NCI-H524 (cell line): ENCODE results near the gene PROP1.
"Not testable (repeated sequence)": the region's sequence is repeated elsewhere in the genome, so short reads cannot be mapped to it uniquely, and the experiment has no call there.

Source experiments
- DNase-seq, 2 experiments: peaks; one replicate each; lab custom pipeline; 2025; lab: John Stamatoyannopoulos, UW

Gene PROP1

DNA sequence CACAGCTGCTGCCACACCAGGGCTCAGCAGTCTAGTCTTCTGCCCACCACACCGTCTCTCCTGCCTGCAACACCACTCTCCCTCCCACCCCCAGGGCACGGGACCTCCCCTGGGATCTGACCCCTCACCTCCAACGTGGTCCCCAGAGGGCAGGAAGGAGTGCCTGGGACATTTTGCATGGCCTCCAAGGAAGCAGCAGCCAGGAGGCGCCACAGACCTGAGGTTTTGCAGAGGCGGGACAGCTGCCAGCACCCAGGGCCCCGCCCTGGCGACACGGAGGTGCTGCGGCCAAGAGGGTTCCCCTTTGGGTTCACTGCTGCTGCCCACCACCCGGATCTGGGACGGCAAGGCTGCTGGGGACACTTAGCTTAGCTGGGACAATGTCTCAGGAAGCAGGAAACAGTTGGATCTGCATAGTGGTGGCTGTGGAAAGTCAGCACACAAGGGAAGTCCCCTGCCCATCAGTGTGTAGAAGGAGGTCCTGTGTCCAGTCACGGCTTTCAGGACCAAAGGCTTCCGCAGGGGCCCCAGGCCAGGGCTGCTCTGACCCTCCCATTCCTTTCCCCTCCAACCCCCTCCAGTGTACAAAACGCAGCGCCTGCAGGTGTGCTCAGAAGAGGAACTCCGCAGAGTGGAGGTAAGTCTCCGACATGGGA lies 13.8 kb downstream of the PROP1 start:
- no peak for DNase-seq

DNA sequence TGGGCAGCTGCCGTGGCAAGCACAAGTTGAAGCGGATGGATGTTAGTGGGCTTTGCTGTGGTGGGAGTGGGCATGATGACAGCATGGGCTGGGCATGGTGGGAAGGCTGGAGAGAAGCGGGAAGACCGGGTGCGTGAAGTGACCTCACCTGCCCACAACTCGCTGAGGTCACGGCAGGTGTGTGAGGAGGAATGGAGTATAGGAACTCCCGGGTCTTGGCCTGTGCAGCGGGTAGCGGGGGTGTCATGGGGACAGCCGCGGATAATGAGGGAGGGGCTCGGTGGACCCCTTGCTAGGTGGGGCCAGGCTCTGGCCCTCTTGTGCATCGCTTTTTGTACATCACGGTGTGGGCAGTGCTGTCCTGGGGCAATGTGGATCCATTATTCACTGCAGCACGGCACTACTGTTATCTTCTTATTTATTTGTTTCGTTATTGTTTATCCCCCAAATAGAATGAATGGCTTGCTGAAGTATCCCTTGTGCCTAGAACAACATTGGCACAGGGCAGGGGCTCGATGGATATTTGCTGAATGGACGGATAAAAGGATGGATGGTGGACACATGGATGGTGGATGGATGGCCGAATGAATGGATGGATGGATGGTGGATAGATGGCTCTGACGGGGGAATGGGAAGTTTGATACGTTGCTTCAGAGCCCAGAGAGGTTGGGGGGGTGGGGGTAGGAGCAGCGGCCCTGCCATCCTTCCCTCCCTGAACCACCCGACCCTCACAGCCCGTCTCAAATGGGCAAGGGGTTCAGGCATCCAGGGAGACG lies 14.6 kb downstream of the PROP1 start:
- no peak for DNase-seq

DNA sequence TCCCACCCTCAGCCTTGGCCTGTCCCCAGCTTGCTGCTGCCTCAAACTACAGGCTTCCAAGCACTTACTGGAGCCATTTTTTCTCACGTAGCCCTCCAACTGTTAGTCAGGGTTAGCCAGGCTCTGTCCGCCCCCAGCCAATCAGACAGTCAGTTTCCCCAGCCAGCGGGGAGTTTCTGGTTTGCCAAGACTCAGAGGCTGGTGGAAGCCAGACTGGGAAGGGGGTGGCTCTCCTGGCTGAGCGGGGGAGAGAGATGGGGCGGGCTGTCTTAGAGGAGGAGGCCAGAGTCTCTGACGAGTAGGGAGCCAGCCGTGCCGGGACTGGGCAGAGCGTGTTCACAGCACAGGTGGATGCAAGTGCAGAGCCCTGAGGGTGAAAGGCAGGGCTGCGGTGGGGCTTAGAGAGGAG lies 15.3 kb downstream of the PROP1 start:
- DNase-seq: no peak

DNA sequence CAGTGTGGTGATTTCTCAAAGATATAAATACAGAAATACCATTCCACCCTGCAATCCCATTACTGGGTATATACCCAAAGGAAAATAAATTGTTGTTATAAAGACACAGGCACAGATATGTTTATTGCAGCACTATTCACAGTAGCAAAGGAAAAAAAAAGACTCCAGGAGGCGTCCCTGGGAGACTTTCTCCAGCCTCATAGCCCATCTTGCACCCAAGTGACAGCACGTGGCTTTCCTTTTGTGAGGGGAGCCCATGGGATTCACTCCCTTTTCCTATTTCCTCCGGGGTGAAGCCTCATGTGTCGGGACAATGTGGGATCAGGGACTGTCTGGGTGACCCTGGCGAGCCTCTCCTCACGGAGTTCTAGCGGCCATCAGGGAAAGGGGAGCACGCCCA lies 18.4 kb downstream of the PROP1 start:
- DNase-seq: not testable (repeated sequence)

DNA sequence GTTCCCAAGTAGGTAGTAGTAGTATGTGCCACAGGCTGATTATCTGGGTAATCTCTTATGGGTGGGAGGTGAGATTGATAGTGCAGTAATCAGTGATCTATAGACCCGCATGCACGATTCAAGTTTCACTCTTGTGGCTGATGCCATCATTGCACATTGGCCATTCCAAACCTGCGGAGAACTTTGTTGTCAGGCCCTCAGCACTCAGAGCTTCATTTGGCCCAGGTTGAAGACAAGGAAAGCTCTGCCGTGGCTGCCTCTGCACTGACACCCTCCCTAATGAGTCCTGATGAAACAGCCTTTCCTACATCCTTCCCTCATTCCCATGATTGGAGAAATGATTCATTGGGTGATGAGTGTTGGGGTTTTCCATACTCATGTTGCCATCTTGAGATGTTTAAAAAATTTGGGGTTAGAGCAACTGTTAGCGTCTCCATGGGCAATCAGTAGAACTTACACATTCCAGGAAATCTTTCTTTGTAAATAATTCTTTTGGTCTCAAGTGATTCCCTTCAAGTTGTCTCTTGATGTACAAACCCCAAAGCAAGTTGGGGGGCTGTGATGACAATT lies 22.9 kb downstream of the PROP1 start:
- no peak for DNase-seq

DNA sequence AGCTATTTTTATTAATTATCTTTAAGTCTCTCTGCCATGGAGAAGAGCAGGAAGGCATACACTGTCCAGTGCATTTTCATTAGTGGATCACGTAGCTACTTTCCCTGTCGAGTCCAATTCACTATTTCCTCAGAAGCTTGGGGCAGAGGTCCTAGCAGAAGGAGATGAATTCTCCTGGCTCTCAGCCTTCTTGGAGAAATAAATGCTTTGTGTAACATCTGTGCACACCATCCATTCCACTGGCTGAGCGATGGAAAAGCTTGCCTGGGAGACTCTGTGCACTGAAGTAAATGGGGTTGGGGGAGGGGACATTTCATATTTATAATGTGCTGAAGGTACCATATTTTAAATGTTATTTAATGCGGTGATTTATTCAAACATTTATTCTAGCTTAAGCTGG lies 23.4 kb downstream of the PROP1 start:
- no peak for DNase-seq

DNA sequence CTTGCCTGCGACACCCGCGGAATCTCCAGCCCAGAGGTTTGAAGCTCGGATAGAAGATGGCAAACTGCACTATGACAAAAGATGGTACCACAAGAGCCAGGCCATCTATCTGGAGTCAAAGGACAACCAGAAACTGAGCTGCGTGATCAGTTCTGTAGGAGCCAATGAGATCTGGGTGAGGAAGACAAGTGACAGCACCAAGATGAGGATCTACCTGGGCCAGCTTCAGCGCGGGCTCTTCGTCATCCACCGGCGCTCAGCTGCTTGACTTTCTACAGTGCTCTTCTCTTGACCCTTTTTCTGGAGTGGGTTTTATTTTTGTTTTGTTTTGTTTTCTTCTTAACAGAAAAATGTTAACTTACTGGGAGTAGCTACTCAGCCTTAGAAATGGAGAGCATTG lies 24.0 kb downstream of the PROP1 start:
- not testable (repeated sequence) for DNase-seq

DNA sequence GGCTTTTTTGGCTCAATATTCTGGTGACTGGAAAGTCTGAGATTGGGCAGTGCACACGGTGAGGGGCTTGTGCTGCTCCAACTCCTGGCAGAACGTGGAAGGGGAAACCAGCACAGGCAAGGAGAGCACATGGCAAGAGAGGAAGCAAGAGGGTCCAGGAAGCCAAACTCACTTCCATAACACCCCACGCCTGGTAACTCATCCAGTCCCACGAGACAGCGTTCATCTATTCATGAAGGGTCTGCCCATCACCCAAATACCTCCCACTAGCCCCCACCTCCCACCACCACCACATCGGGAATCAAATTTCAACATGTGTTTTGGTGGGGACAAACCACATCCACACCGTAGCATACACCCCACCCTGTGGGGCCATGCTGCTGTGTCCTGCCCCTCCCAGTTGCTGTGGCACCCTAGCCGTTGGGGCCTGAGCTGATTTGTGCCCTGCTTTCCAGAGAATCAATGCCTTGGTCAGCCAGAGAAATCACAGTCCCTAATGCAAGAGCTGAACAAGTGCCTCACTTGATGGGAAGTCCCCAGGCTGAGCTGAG lies 27.3 kb downstream of the PROP1 start:
- DNase-seq: no peak

DNA sequence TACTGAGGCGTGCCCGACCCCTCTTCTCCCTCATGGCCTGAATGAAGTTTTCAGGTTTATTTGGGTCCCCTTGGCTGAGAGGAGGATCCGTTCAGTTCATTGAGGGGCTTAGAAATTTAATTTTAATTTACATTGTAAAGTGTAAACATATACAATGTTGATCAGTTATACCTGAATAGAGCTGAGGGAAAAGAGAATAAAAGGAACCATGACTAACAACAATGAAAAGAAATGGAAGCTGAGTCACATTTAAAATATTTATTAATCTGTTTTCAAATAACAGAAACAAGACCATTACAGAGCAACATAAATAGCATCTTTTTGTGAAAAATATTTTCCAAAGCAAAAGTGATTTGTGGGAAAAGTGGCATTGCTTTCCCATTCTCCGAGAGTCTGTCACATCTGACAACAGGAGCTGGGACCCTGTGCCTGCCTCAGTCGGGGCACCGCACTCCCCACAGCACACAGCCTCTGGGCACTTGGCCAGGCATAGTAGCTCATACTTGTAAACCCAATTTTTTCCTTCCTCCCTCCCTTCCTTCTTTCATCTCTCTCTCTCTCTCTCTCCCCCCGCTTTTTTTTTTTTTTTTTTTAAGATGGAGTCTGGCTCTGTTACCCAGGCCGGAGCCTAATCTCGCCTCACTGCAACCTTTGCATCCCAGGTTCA lies 28.7 kb downstream of the PROP1 start:
- DNase-seq: no peak

DNA sequence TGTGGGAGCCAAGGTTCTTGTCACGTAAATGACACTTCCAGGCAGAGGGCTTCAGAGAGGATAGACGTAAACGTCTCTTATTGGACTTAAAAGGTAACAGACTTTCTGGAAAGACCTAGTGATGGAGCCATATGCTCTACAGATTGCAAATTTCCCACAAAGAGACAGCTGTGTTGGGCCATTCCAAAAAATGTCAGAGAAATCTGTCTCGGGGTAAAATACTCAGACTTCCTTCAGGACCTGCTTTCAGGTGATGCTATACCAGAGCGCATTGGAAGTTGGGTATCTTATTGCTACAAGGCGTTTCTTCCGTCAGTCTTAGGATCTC lies 29.2 kb downstream of the PROP1 start:
- no peak for DNase-seq

DNA sequence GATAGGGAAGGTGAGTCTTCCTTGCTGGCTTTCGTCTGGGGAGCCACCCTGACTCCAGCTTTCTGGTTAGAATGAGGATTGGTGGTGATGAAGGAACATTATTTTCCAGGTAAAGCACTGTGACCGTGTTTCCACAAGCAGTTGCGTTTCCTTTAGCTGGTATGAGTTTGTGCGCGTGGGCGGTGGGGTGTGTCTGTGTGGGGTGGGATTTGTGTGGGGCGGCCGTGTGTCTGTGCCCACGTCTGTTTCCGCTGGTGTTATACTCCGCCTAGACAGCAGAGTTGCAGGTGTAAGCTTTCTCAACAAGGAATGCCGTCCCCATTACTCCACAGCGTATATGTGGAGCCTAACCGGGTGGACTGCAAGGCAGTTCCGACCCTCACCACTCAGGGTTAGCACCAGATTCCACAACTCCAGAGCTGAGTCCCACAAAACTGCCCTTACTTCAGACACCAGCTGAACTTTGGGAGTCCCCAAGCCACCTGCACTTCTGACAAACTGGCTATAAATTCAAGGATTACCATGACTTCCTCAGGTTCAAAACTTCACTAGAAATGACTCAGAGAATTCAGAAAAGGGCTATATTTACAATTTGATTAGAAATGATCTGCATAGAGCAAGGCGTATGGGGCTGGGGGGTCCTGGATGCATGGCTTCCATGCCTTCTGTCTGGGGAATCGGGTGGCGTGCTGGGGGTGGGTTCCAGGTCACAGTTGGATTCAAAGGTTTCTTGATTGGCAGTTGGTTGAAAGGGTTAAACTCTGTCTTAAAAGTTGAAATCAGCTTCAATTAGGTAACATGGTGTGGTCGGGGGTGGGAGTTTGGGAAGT lies 29.8 kb downstream of the PROP1 start:
- DNase-seq: no peak

DNA sequence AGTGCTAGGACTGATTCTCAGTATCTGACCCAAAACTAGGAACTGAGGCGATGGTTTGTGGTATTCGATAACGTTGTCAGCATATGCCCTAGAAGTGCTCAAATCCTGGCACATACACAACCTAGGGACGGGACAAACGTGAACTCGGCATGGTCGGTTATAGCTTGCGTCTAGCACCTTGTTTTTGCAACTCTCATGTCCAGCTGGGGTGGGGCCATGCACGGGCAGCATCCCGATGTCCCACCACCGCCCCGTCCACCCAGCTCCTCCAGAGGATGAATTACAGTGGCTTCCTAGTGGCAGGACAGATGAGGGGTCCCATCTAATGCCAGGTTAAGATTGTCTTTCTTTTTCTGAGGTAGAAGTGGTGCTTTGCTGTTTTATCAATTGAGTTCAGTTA lies 31.6 kb downstream of the PROP1 start:
- no peak for DNase-seq

DNA sequence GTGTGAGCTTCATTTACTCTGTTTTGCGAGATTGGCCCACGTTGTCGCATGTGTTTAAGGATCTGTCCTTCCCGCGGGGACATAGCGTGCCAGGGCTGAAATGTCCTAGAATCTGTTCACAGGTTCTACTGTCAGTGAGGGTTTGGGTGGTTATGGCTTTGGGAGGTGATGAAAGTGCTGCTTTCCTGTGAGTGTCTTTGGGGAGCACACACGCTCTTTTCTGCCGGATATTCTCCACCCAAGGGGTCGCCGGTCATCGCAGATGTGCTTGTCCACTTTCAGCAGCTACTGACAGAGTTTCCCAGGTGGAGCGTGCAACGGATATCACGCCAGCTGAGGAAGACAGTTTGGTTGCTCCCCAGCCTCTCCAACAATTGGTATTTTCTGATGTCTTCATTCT lies 32.1 kb downstream of the PROP1 start:
- no peak for DNase-seq

DNA sequence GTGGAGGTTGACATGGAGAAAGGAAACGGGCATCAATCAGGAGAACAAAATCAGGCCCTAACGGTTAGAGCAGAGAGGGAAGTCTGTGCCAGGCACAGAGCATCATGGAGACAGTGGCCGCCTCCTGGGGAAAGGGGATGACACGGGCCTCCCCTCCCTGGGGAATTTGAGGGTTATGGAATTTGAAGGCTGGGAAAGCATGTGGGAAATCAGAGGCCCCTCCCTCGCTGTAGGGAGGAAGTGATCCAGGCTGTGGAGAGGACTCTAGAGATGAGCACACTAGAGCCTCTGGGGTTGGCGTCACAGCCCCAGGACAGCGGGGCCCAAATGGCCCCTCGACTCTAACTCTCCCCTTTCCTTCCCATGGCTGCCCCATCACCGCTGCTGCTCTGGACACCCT lies 36.7 kb downstream of the PROP1 start:
- no peak for DNase-seq

DNA sequence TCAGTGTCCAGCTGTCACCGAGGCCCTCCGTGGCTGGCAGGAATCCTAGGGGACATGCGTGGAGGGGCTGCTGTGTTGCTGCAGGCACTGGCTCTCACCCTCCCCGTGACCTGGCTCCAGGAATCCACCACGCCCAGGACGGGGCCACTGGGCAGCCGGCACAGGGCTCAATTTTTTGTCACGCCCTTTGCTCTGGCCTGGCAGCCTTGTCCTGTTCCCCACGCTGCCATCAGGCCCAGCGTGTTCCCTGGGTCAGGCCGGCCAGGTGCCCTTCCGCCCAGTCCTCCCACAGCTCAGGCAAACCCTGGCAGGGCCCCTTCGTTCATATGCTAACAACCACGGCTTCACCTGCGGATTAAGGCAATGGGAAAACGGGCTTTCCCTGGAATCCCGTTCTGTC lies 37.3 kb downstream of the PROP1 start:
- DNase-seq: no peak

DNA sequence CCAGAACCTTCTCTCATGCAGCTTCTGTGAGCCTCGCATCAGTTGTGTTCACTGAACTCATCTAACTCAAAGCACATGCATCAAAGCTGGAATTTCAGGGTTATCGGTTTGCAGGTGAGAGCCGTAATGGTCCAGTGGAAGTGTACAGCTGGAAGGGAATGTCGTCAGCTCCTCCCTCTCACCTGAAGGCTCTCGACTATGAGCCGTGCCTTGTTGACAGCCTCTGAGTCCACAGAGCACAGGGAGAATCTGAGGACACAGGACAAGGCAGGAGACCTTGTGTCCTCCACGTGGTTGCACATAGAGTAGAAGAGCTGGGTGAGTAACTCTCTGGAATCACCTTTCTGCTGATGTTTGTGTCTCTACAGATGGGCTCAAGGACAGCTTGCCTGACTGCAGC lies 38.8 kb downstream of the PROP1 start:
- no peak for DNase-seq

DNA sequence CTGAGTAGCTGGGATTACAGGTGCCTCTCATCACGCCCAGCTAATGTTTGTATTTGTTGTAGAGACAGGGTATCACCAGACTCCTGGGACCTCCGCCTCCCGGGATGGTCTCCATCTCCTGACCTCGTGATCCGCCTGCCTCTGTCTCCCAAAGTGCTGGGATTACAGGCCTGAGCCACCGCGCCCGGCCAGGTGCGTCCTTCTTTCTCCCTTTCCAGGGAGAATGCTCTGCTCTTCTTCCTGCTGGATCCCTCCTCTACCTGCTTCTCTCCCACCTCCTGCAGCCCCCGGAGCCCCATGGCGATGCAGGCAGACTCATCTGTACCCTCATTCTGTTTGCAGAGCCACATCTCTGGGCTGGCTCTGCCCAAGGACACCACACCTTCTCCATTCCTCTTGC lies 42.9 kb downstream of the PROP1 start:
- DNase-seq: not testable (repeated sequence)

DNA sequence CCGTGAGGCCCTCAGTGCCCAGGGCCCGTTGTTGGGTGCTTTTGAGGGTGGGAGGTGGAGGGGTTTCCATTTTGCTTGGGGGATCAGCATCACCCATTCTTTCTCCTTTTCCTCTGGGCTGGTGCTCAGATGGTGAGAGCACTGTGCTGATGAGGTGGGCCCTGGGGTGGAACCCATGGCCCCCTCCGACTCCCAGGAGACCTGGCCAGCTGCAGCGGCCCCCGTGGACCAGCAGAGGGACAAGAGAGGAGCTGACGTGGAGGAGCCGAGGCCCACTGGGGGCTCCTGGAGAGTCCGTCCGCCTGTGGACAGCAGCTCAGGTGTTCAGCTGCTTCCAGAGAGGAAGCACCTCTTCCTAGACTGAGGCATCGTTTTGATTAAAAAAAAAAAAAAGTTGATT lies 46.4 kb downstream of the PROP1 start:
- not testable (repeated sequence) for DNase-seq

DNA sequence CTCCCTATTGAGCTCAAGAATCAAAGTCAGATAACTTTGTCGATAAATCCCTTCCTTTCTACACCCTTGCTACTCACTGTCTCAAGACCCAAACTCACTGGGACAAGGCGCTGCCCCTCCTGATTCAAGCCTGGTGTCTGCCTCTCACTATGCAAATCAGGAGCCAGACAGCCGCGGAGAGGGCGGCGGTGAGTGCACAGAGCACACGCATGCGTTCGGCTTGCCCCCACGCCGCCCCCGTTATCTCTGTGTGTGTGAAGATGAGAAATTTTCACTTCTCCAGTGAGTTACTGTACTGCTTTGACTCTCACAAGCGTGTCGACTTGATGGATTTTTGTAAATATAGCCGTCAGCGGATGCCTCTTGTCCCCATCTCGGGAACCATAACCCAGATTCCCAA lies 47.0 kb downstream of the PROP1 start:
- DNase-seq: not testable (repeated sequence)

DNA sequence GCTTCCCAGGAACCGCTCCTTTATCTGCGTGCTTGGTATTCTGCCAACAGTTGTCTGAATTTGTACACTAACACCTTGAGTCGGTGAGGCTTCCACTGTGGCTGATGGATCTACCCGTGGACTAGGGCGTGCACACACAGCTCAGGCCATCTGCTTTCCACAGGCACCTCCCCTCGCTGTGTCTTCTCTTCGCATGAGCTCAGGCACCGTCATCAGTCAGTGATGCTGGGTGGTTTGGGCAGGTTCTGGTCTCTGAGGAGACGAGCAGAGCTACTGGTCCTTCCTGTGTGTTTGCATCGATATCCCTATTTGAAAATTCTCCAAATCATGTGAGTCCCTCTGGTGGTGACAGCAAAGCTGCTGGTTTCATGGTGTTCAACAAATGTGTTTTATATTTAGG lies 48.1 kb downstream of the PROP1 start:
- DNase-seq: not testable (repeated sequence)

DNA sequence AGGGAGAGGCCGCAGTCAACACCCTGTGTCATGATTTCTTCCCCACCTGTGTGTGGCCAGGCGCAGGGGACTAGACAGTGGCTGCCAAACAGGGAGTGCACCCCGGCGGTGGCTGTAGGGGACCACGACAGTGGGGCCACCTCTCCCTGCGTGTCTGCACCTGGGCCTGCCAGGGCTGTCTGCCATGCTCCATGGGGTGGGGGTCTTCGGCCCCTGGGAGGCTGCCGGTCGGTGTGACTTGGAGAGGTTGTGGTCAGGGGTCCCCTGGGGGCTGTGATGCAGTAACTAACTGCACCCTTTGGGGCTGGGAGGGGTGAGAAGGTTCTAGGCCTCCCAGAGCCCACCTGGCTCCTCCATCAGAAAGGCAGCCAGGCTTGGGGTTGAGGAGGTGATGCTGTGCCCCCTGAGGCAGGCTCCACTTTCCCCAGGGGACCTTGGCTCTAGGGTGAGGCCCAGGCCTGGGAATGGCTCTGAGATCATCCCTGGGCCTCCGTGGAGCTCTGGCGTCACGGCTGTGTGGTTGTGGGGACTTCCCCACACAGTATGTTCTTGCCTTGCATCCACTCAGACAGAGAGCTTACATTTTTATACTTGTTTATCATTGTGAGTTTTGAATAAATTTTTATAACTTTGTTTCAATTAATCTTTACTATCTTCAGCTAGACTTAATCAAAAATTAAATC lies 50.3 kb downstream of the PROP1 start:
- DNase-seq: not testable (repeated sequence)
